Measurements from ENCODE around the gene TJP2.

Gene TJP2

GRCh38 chr9:69193685-69194032 is 19.6 kb downstream of the TJP2 start:
- Histone ChIP-seq H3K9me3 (ENCODE audit: low read length) (no peaks in the 10 kb centered on the region), H3K27me3 (ENCODE audit: insufficient read depth, low read length) (no peaks in the 10 kb centered on the region), H3K4me2 (ENCODE audit: low read length) (no peak overlapping the region), H3K4me1 (ENCODE audit: insufficient read depth, low read length, severe bottlenecking) (peaks cover 64% of the 10 kb centered on the region), H3K9me2 (ENCODE audit: low read depth, low read length) (no peaks in the 10 kb centered on the region), H3K9ac (ENCODE audit: low read length) (no peak overlapping the region), H4K20me1 (ENCODE audit: insufficient read depth, low read length) (no peaks in the 10 kb centered on the region), H3K36me3 (ENCODE audit: insufficient read depth, low read length) (no peaks in the 10 kb centered on the region), H3F3A (ENCODE audit: insufficient read depth, low read length) (no peaks in the 10 kb centered on the region), H3K4me3 (ENCODE audit: low read depth, low read length, poor library complexity, severe bottlenecking) (no peak overlapping the region), H3K79me2 (ENCODE audit: insufficient read depth, low read length) (0 out of 2 replicates have a peak, but pooled peaks cover 10% of the 10 kb centered on the region), H2AFZ (ENCODE audit: low read length) (no peak overlapping the region), H3K27ac (ENCODE audit: low read depth, low read length, poor library complexity, severe bottlenecking) (no peak overlapping the region)
- no peak for TF ChIP-seq CTCF (IDR thresholded peaks at IDR 0.05; ENCODE audit: low read length)
- no peak for TF ChIP-seq EZH2 (IDR thresholded peaks at IDR 0.05; ENCODE audit: borderline replicate concordance, low read length)

- Histone ChIP-seq H3F3A (ENCODE audit: insufficient read depth, low read length) (no peaks in the 10 kb centered on the region), H4K20me1 (ENCODE audit: insufficient read depth, low read length) (no peaks in the 10 kb centered on the region), H3K4me2 (ENCODE audit: low read length) (peak overlapping the region; percentile 6; the same call in 1 of the 2 replicates), H3K9me2 (ENCODE audit: low read depth, low read length) (no peaks in the 10 kb centered on the region), H3K9me3 (ENCODE audit: low read length) (no peaks in the 10 kb centered on the region), H3K9ac (ENCODE audit: low read length) (no peak overlapping the region), H3K4me3 (ENCODE audit: low read depth, low read length, poor library complexity, severe bottlenecking) (no peak overlapping the region), H3K27me3 (ENCODE audit: insufficient read depth, low read length) (no peaks in the 10 kb centered on the region), H2AFZ (ENCODE audit: low read length) (no peak overlapping the region), H3K4me1 (ENCODE audit: insufficient read depth, low read length, severe bottlenecking) (peaks cover 60% of the 10 kb centered on the region), H3K36me3 (ENCODE audit: insufficient read depth, low read length) (no peaks in the 10 kb centered on the region), H3K79me2 (ENCODE audit: insufficient read depth, low read length) (0 out of 2 replicates have a peak, but pooled peaks cover 10% of the 10 kb centered on the region), H3K27ac (ENCODE audit: low read depth, low read length, poor library complexity, severe bottlenecking) (no peak overlapping the region)
- TF ChIP-seq EZH2 (IDR thresholded peaks at IDR 0.05; ENCODE audit: borderline replicate concordance, low read length) (no peak), CTCF (IDR thresholded peaks at IDR 0.05; ENCODE audit: low read length) (no peak)
Observed at GRCh38 chr9:69194702-69195418, 20.8 kb downstream of the TJP2 start.

DNA sequence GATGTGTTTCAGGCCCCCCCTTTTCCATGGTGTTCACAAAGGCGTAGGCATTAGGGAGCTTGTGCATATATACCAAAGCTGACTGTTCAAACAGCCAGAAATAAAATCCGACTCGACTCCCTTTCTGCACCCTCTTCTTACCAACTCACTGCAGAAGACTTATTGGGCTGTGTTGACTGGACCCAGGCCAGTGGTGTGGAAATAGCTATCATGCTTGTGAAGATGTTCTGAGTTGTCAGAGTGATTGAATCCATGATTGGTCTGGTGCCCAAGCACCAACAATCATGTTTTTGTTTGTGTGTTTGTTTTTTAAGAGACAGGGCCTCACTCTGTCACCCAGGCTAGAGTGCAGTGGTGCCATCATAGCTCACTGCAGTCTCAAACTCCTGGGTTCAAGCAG is 21.6 kb downstream of the TJP2 start:
- H4K20me1 ChIP-seq (ENCODE audit: insufficient read depth, low read length), result no peaks in the 10 kb centered on the region
- H3K9me3 ChIP-seq (ENCODE audit: low read length), result no peaks in the 10 kb centered on the region
- 0 out of 2 replicates have a peak, but pooled peaks cover 10% of the 10 kb centered on the region for H3K79me2 ChIP-seq (ENCODE audit: insufficient read depth, low read length)
- no peaks in the 10 kb centered on the region for H3K9me2 ChIP-seq (ENCODE audit: low read depth, low read length)
- no peaks in the 10 kb centered on the region for H3F3A ChIP-seq (ENCODE audit: insufficient read depth, low read length)
- H3K36me3 ChIP-seq (ENCODE audit: insufficient read depth, low read length), result no peaks in the 10 kb centered on the region
- H3K27me3 ChIP-seq (ENCODE audit: insufficient read depth, low read length), result no peaks in the 10 kb centered on the region
- no peak overlapping the region for H3K4me2 ChIP-seq (ENCODE audit: low read length)
- TF ChIP-seq EZH2 (IDR thresholded peaks at IDR 0.05; ENCODE audit: borderline replicate concordance, low read length) (no peak), CTCF (IDR thresholded peaks at IDR 0.05; ENCODE audit: low read length) (no peak)
- peaks cover 52% of the 10 kb centered on the region for H3K4me1 ChIP-seq (ENCODE audit: insufficient read depth, low read length, severe bottlenecking)
- H3K27ac ChIP-seq (ENCODE audit: low read depth, low read length, poor library complexity, severe bottlenecking), result no peak overlapping the region
- no peak overlapping the region for H3K9ac ChIP-seq (ENCODE audit: low read length)
- no peak overlapping the region for H2AFZ ChIP-seq (ENCODE audit: low read length)
- no peak overlapping the region for H3K4me3 ChIP-seq (ENCODE audit: low read depth, low read length, poor library complexity, severe bottlenecking)
